T47D (cell line): ENCODE data around the gene LIF.
A peak's percentile ranks its signal among the peaks of the same experiment; 100 is the strongest.
"Not testable (repeated sequence)": the region's sequence is repeated elsewhere in the genome, so short reads cannot be mapped to it uniquely, and the experiment has no call there.

ENCODE experiments used
- DNase-seq, 2 experiments: peaks; one replicate each; pipeline versions ENCODE4 v3.0.0 to v3.0.0-alpha.2; 2011 to 2012; ENCODE audit warnings: low read depth in 1 of 2, low spot score in 1 of 2
- JUND ChIP-seq: IDR thresholded peaks from 2 replicates; pipeline ENCODE4 v1.6.1; 2012; ENCODE audit warnings: low read depth
- in situ Hi-C: cut with HindIII; loops from 2 replicates; pipeline ENCODE4 v1.10.0; 2016; ENCODE audit warnings: low sequenced_read_pairs, low pct_unique_long_range_greater_than_20kb

The LIF gene

DNA sequence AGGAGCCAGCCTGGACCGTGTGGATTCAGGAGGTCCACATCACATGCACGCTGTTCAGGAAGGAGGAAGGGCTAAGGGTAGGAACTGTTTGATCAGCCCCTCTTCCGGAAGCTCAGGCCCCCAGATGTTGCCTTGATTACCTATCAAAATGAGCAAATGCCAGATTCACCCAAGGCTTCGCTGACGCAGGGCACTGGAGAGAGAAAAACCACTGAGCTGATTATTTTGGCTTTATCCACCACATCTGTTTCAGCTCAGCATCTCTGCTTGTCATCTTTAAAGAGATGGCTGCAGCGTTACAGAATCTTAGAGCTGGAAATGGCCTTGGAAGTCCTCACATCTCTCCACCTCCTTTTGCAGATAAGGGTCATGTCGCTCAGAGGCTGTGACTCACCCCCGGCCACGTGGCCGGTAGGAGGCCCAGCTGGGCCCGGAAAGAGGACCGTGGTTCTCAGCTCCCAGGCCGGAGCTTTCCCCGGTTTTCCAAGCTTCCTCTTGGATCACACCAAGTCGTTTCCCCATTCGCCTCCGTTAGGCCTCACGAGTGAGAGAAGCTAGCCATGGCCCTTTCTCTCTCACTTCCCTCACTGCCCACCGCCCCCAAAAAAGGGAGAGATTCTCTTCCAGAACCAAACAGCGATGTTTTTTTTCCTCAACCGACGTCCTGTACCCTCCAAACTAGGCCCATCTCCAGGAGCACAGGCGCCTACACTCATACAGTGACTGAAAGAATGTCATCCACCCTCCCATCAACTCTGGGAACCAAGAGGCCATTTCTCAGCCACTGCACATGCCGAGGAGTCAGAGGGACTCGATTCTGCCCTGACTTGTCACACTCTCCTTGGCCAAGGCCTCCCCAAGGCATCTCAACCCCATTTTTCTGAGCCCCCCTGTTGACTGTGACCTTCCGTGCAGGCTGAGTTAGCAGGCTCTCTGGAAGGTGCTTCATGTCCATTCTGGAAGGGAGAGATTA, 37.6 kb downstream of the LIF start:
- no peak for TF ChIP-seq JUND
- DNase-seq = no peak
- in situ Hi-C loops = no loop called here

GRCh38 chr22:30206944-30207343, 39.6 kb downstream of the LIF start:
- peak; percentile 45 to 80 for DNase-seq
- in situ Hi-C loops = no loop called here
- no peak for TF ChIP-seq JUND

DNA sequence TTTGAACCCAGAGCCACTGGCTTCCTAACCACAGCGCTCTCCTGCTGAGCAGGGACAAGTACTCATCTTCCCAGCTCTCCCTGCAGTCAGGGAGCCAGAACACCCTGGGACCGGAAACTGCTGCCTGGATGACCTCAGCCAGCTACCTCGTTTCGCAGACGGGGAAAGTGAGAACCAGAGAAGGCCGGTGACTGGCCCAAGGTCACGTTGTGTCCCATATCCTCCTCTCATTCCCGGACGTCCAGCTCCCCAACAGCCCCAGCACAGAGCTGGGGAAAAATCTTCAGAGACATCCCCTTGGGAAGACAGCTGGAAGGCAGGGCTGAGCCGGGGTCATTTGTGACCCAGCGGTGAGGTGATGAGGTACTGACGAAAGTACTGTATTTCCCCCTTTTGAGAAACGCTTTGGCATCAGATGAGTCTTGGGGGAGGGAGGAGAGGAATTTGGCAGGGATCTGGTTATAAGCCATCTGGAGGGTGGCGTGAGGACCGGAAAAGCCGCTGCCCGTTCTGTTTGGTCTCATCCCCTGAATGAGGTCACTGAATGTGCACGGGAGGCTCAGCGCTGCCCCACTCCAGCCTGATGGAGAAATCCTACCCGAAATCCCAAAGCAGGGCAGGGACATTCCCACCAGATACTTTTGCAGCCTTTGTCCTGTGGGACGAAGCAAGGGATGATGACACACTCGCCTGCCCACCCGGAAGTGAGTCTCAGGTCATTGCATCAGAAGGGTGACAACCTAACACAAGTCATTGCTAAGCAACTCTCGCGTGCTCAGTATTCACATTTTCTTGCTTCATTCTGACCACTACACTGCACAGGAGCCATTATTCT, 41.1 kb downstream of the LIF start:
- no peak for DNase-seq
- TF ChIP-seq JUND = no peak
- in situ Hi-C loops = no loop called here

DNA sequence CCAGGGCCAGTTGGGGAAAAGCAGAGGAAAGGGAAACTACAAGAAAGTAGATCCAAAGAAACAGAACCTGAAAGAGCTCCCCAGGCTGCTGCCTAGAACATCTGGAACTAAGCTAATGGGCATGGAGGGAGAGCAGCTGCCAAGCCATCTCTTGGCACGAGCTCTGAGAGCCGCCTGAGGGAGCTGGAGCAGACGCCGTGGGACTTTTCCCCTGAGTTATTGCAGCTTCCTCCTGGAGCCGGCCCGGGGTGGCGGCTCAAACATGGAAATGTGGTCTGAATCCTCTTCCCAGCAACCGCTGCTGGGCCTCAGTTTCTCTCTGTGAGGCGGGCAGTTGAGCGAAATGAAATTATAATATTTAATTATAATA, 41.8 kb downstream of the LIF start:
- TF ChIP-seq JUND = no peak
- no peak for DNase-seq
- in situ Hi-C loops = no loop called here

DNA sequence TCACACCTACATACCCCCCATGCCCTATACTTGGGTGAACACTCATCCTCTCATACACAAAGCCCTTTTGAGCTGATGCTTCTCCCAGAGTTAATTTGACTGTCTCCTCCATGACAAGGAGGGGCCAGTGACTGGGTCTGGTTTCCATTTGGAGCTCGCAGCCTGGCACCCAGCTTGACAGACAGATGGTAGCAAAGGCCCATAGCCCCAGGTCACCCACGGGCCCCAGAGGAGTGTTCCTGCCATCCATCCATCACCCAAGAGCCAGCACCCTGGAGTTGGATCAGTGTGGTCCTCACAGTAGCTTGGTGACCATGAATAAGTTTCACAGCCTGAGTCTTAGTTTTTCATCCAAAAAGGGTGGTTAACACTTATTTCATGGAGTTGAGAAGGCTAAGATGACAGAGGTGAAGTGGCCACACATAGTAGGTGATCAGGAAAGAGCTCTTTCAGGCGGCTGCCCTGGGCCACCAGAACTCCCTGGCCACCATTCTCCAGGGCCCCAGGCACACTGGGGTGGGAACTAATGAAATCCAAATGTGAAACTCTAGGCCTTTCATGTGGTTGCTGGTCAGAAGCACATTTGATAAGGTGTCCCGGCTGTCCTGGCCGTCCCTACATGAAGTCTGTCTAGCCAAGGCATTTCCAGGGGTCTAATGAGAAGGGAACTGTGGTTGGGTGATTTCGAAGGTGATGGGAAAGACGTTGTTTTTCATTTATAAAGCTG, 42.4 kb downstream of the LIF start:
- DNase-seq = no peak
- TF ChIP-seq JUND = no peak
- in situ Hi-C loops = no loop called here

- no peak for TF ChIP-seq JUND
- DNase-seq = peak in 1 of 2 experiments; percentile 56
- in situ Hi-C loops = no loop called here
Measured at GRCh38 chr22:30202531-30203006, 44.0 kb downstream of the LIF start.

DNA sequence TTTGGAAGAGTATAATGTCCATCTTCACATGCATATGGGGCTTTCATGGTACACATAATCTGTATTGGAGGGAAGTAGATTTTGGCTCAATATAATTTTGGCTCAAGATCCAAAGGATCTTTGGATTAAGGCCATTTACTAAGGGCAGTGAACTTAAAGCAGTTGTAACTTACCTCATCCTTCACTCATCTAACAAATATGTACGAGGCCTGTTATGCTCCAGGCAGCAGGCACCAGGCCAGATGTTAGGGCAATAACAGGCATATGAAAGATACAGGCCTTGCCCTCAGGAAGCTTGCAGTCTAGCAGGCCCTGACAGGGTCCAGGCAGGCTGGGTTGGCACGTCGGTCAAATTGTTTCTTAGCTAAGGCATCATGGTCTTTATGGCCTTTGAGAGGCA, 44.6 kb downstream of the LIF start:
- TF ChIP-seq JUND = no peak
- in situ Hi-C loops = no loop called here
- peak in 1 of 2 experiments; percentile 32 for DNase-seq

DNA sequence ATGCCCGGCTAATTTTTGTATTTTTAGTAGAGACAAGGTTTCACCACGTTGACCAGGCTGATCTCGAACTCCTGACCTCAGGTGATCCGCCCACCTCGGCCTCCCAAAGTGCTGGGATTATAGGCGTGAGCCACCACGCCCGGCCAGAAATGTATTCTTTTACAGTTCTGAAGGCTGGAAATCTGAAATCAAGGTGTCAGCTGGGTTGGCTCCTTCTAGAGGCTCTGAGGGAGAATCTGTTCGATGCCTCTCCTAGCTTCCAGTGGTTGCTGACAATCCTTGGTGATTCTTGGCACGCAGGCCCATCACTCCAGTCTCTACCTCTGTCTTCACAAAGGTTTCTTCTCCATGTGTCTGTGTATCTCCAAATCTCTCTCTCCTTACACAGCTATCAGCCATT, 45.7 kb downstream of the LIF start:
- DNase-seq, in situ Hi-C loops: not testable (repeated sequence)

- in situ Hi-C loops = no loop called here
- TF ChIP-seq JUND = no peak
- no peak for DNase-seq
Measured at GRCh38 chr22:30198921-30199320, 47.6 kb downstream of the LIF start.

DNA sequence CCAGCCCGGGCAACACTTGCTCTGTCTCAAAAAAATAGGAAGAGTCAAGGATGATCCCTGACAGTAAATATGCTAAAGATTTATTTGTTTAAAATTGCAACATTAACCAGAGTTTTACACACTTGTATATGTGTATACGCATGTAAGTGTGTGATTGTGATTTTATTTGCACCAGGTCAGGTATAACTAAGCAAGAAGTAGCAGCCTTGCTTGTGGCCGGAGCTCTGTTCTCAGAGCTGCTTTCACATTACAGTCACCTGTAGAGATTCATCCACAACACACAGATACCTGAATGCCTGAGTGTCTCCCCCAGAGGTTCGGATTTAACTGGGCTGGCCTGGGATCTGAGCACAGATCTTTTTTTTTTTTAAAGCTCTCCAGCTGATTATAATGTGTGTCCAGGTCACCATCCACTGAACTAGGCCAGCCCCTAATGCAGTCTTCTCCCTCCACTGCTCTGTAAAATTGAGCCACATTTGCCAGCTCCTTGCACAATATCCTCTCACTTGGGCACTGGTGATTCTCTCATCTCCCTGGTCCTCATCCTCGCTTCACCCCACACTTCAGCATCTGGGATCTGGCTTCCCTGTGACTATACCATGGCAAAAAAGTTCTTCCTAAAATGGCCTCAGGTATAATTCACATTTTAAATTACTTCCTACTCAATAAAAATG, 48.3 kb downstream of the LIF start:
- DNase-seq = no peak
- in situ Hi-C loops = no loop called here
- TF ChIP-seq JUND = no peak

GRCh38 chr22:30197389-30197788, 49.2 kb downstream of the LIF start:
- in situ Hi-C loops = no loop called here
- DNase-seq = no peak
- no peak for TF ChIP-seq JUND

DNA sequence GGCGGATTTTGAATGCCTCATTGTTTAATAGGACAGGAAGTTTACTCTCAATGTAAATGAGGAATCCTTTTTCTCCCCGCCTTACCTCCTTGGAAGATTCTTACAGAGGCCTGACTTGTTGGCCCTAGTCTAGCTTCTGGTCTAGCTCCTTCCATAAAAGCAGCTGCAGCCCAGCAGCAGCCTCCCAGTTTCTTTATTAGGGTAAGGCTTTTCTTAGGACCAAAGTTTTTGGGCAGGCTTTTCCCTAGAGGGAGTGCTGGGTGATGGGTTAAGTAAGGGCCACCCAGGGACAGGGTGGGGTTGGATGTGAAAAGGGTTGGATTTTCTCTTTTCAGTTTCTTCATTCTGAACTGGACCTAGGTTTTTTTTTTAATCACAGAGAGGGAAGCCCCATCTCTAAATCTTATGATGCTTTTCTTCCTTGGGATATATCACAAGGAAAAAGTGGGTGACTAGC, 49.7 kb downstream of the LIF start:
- DNase-seq = no peak
- TF ChIP-seq JUND = no peak
- in situ Hi-C loops = no loop called here
